ENCODE measurements around the gene MAD1L1.
"Not testable (repeated sequence)": the region's sequence is repeated elsewhere in the genome, so short reads cannot be mapped to it uniquely, and the experiment has no call there.

Gene MAD1L1

GRCh38 chr7:1867370-1868260 lies 365.1 kb downstream of the MAD1L1 start:
- DNase-seq: no peak

DNA sequence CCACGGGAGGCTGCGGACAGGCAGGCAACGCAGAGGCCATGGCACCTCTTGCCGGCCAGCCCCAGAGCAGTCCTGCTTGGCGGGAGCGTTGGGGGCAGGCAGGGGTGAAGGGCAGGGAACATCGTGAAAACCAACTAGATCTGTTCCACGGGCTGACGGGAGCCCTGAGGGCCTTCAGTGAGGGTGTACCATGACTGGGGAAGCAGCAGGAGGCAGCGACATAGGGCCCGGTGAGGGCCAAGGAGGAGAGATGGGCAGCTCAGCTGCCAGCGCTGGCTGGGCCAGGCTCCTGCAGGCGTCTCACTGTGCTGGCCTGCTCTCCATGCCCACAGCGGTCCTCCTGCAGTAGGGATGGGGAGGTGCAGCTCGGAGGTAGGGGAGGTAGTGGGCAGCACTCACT lies 366.1 kb downstream of the MAD1L1 start:
- DNase-seq: no peak

GRCh38 chr7:1865571-1866255 lies 367.0 kb downstream of the MAD1L1 start:
- DNase-seq: no peak

- DNase-seq: no peak
Observed at GRCh38 chr7:1865000-1865555, 367.7 kb downstream of the MAD1L1 start.

DNA sequence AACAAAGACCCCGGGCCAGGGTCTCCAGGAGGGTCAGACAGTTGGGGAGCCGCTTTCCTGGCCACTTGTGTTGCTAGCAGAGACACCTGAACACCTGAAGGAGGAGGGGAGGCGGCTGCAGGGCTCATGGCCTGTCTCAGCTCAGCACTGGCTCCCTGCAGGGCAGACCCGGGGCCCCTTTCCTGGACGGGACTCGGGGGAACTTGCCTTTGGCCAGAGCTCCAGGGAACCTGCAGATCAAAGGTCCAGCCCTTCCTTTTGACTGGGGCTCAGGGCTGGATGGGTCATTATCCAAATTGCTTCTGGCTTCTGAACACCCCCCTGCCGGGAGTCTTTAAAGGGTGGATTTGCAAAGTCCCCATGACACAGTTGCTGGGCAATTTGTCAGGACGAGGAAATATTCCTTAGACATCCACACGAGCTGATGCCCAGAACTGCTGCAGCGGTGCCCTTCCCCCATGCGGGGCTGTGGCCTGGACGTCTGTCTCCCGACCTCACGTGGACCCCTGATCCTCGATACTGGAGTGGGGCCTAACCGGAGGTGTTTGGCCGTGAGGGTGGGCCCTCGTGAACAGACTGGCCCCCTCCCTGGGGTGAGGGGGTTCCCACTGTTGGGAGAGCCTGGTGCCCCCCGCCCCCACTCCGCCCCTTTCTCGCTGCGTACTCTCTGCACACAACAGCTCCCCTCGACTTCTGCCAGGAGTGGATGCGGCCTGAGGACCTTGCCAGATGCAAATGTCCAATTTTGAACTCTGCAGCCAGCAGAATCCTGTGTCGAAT lies 368.4 kb downstream of the MAD1L1 start:
- DNase-seq: no peak

DNA sequence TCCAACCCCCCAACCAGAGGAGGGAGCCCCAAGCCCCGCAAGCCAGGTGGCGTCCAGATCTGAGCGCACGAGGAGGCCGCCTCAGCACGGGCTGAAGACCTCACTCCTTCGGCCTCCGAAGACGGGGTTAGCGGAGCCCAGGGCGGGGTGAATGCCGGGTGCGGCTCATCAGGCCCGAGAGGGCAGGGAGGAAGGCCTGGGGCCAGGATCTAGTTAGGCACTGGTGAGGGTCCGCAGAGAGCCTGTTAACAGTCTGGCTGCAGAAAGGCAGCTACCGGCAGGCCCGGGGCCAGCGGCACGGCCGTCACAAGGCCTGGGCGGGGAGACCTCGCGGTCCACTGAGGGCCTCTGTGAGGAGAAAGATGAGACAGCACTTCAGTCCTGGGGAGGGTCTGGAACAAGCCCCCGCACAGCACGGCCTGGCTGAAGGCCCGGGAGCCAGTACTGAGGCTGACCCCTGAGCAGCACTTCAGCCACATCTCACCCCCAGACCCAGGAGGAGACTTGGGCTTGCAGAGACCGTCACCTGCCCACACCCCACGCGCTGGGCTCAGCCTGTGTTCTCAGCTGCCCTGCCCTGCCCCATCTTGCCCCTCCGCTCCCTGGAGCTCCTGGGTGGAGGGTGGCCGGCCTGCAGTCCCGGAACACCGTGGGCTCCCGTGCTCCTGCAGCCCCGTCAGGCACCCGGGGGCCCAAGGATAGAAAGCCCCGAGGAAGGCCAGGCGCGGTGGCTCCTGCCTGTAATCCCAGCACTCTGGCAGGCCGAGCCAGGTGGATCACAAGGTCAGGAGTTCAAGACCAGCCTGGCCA lies 369.4 kb downstream of the MAD1L1 start:
- DNase-seq: no peak

- no peak for DNase-seq
Observed at GRCh38 chr7:1862560-1862959, 370.2 kb downstream of the MAD1L1 start.

- no peak for DNase-seq
Observed at GRCh38 chr7:1861799-1862458, 370.8 kb downstream of the MAD1L1 start.

DNA sequence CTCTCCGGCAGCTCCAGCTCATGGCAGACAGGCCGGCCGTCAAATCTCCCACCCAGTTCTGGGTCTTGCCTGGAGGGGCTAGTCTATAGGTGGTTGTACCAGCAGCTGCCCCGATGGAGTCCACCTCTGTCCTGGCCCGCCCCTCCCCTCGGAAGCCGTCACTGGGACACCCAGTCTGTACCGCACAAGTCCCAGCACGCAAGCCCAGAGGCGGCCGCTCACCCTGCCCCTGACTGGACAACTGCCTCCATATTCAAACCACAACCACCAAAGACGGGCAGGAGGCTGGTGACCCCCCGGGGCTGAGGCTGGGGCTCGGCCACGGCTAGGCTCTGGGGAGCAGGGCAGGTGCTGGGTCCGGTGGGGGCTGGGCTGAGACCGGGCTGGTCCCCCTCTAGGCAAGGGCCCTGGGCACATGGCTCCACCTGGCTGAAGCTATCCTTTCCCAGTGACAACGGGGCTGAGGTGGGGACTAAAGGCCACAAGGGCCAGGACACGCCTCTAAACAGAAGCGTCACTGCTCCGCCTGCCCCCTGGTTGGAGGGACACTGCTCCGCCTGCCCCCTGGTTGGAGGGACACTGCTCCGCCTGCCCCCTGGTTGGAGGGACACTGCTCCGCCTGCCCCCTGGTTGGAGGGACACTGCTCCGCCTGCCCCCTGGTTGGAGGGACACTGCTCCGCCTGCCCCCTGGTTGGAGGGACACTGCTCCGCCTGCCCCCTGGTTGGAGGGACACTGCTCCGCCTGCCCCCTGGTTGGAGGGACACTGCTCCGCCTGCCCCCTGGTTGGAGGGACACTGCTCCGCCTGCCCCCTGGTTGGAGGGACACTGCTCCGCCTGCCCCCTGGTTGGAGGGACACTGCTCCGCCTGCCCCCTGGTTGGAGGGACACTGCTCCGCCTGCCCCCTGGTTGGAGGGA lies 371.6 kb downstream of the MAD1L1 start:
- not testable (repeated sequence) for DNase-seq

DNA sequence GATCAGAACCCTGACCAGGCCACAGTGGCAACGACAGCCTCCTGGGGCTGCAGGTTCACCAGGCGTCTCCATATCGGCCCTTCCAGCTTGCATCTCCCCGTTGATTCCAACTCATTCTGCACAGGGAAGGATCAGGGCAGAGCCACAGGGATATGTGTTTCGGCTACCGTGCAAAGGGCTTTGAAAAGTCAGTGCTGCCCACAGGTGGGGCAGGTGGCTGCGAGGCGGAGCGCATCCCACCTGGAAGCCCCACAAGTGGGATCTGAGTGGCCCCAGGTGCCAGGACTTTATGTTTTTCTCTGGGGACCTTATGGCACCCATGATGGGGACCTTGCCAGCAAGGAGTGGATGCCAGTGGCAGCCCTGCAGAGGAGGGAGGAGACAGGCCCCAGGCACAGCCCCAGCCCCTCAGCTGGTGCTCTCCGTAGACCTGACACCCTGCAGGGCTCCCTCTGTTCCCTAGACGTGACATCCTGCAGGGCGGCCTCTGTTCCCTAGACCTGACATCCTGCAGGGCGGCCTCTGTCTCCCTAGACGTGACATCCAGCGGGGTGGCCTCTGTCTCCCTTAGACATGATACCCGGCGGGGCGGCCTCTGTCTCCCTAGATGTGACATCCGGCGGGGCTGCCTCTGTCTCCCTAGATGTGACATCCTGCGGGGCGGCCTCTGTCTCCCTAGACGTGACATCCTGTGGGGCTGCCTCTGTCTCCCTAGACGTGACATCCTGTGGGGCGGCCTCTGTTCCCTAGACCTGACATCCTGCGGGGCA lies 373.3 kb downstream of the MAD1L1 start:
- DNase-seq: no peak

GRCh38 chr7:1858435-1859265 lies 374.1 kb downstream of the MAD1L1 start:
- DNase-seq: no peak

GRCh38 chr7:1857487-1858421 lies 375.0 kb downstream of the MAD1L1 start:
- DNase-seq: no peak

- no peak for DNase-seq
Observed at GRCh38 chr7:1856888-1857441, 375.8 kb downstream of the MAD1L1 start.

GRCh38 chr7:1856161-1856887 lies 376.4 kb downstream of the MAD1L1 start:
- no peak for DNase-seq

GRCh38 chr7:1855725-1856160 lies 377.0 kb downstream of the MAD1L1 start:
- DNase-seq: no peak
